HCT116 (cell line): ENCODE results near the gene TAF4. TPM values are rescaled to one million over a fixed set of nuclear protein-coding genes. Genes with fewer than 3 reads are reported as not detected.

Source experiments
- ATAC-seq: fragments of 200-7000 bp; cut with Tn5 transposase; 2 replicates; pipeline ENCODE4 v1.9.1; 2020; ENCODE audit warnings: mild to moderate bottlenecking, moderate library complexity
- BruUV-seq: library from RNA; stranded (reverse); fragments of 400-500 nt; replicated peaks from 2 replicates; lab custom pipeline; 2021; lab: Mats Ljungman, UMichigan
- CTCF ChIA-PET: fragments of 300-600 bp; sonication (Branson Sonifier 250); formaldehyde crosslinking; loops from one replicate; lab custom pipeline; 2021; ENCODE audit warnings: antibody characterized with exemption; lab: Charles Lee
- POLR2A ChIA-PET: fragments of 300-600, 350-600 bp; sonication (Branson Sonifier 250); formaldehyde crosslinking; loops from one replicate; lab custom pipeline; 2021; ENCODE audit warnings: antibody characterized with exemption; lab: Charles Lee
- RAD21 ChIA-PET, 2 experiments: fragments of 300-600 bp; sonication (Branson Sonifier 250); formaldehyde crosslinking; loops; one replicate each; lab custom pipeline; 2023; ENCODE audit warnings: low total read pairs in 2 of 2; ENCODE audit not compliant: uncharacterized antibody in 2 of 2, unreplicated experiment in 2 of 2, low non-redundant PET in 1 of 2; lab: Charles Lee
- DNase-seq: peaks from one replicate; pipeline ENCODE4 v3.0.0-alpha.2; 2010; ENCODE audit warnings: low read depth, low spot score
- H2AFZ ChIP-seq: fragments of 200-600 bp; shearing (Covaris generic), sonication (generic); 2 replicates; pipeline ENCODE4 v1.6.1; 2017; ENCODE audit warnings: low read depth, mixed run types, mixed read lengths, antibody characterized with exemption, low read length; ENCODE audit not compliant: poor library complexity, severe bottlenecking
- H3K27ac ChIP-seq: 2 replicates; pipeline ENCODE4 v1.5.1; 2012; ENCODE audit warnings: low read depth, low read length
- H3K27me3 ChIP-seq: fragments of 200-600 bp; sonication (generic); 2 replicates; pipeline ENCODE4 v1.6.1; 2016; ENCODE audit warnings: mixed run types, low read length, mixed read lengths; ENCODE audit not compliant: insufficient read depth
- H3K36me3 ChIP-seq, 2 experiments: fragments of 200-500 bp in 1 of 2; fragments of 200-600 bp in 1 of 2; sonication (Bioruptor generic) in 1 of 2; sonication (generic) in 1 of 2; 2 replicates each; pipeline versions ENCODE4 v1.5.1 to v1.6.1; 2014 to 2016; ENCODE audit warnings: low read length in 2 of 2, inconsistent platforms in 1 of 2, mixed read lengths in 1 of 2, mixed run types in 1 of 2; ENCODE audit not compliant: insufficient read depth in 2 of 2, control insufficient read depth in 1 of 2
- H3K4me1 ChIP-seq, 2 experiments: fragments of 200-600 bp in 1 of 2; sonication (generic) in 1 of 2; 2 replicates each; pipeline versions ENCODE4 v1.5.1 to v1.6.1; 2012 to 2017; ENCODE audit warnings: low read length in 2 of 2, inconsistent platforms in 1 of 2, mild to moderate bottlenecking in 1 of 2, mixed read lengths in 1 of 2, mixed run types in 1 of 2, moderate library complexity in 1 of 2; ENCODE audit not compliant: insufficient read depth in 2 of 2, control insufficient read depth in 1 of 2
- H3K4me2 ChIP-seq: fragments of 200-600 bp; sonication (generic); 2 replicates; pipeline ENCODE4 v1.6.1; 2017; ENCODE audit warnings: mixed run types, low read length, mixed read lengths
- H3K4me3 ChIP-seq, 2 experiments: fragments of 200-600 bp in 1 of 2; sonication (generic) in 1 of 2; replicated peaks in 1 of 2; 2 replicates each; pipeline ENCODE4 v1.5.1; 2011 to 2016; ENCODE audit warnings: low read length in 2 of 2, control low read depth in 1 of 2, low read depth in 1 of 2, mild to moderate bottlenecking in 1 of 2, mixed read lengths in 1 of 2, mixed run types in 1 of 2
- H3K79me2 ChIP-seq: fragments of 200-600 bp; sonication (generic); 2 replicates; pipeline ENCODE4 v1.6.1; 2017; ENCODE audit warnings: mild to moderate bottlenecking, mixed run types, low read length, moderate library complexity, mixed read lengths; ENCODE audit not compliant: insufficient read depth
- H3K9ac ChIP-seq: fragments of 200-600 bp; sonication (generic); 2 replicates; pipeline ENCODE4 v1.6.1; 2016; ENCODE audit warnings: low read length, mixed read lengths
- H3K9me2 ChIP-seq: fragments of 200-600 bp; sonication (generic), shearing (Covaris generic); 2 replicates; pipeline ENCODE4 v1.6.1; 2017; ENCODE audit warnings: mixed run types, mild to moderate bottlenecking, moderate library complexity; ENCODE audit not compliant: insufficient read depth
- H3K9me3 ChIP-seq, 2 experiments: fragments of 200-500 bp in 1 of 2; fragments of 200-600 bp in 1 of 2; sonication (Bioruptor generic) in 1 of 2; sonication (generic) in 1 of 2; 2 replicates each; pipeline ENCODE4 v1.6.1; 2014 to 2017; ENCODE audit warnings: low read length in 2 of 2, mixed read lengths in 2 of 2, inconsistent platforms in 1 of 2, low read depth in 1 of 2, mild to moderate bottlenecking in 1 of 2, mixed run types in 1 of 2, moderate library complexity in 1 of 2; ENCODE audit not compliant: control insufficient read depth in 1 of 2, insufficient read depth in 1 of 2
- H4K20me1 ChIP-seq: fragments of 200-600 bp; sonication (generic), shearing (Covaris generic); 2 replicates; pipeline ENCODE4 v1.6.1; 2017; ENCODE audit warnings: mixed run types, mild to moderate bottlenecking, moderate library complexity; ENCODE audit not compliant: insufficient read depth
- ATF3 ChIP-seq: IDR thresholded peaks from 2 replicates; pipeline ENCODE4 v1.6.1; 2012
- CTCF ChIP-seq, 3 experiments: fragments of 200-600 bp in 1 of 3; sonication (generic) in 1 of 3; IDR thresholded peaks in 2 of 3; conservative IDR thresholded peaks in 1 of 3; 2 replicates each; pipeline ENCODE4 v1.5.1; 2012 to 2017; ENCODE audit warnings: low read depth in 2 of 3, low read length in 2 of 3, antibody characterized with exemption in 1 of 3, borderline replicate concordance in 1 of 3, control low read depth in 1 of 3, mild to moderate bottlenecking in 1 of 3, mixed read lengths in 1 of 3, mixed run types in 1 of 3, moderate library complexity in 1 of 3; ENCODE audit not compliant: insufficient read depth in 1 of 3
- EGR1 ChIP-seq: IDR thresholded peaks from 2 replicates; pipeline ENCODE4 v1.6.1; 2012; ENCODE audit warnings: low read depth
- ELF1 ChIP-seq: IDR thresholded peaks from 2 replicates; pipeline ENCODE4 v1.6.1; 2012; ENCODE audit warnings: low read depth, borderline replicate concordance
- FOSL1 ChIP-seq: IDR thresholded peaks from 2 replicates; pipeline ENCODE4 v1.6.1; 2012; ENCODE audit warnings: low read depth
- JUND ChIP-seq: IDR thresholded peaks from 2 replicates; pipeline ENCODE4 v1.6.1; 2012
- POLR2A ChIP-seq: IDR thresholded peaks from 2 replicates; pipeline ENCODE4 v1.7.0; 2011; ENCODE audit warnings: borderline replicate concordance; ENCODE audit not compliant: insufficient read depth, insufficient read length; ENCODE audit errors: extremely low read depth
- RAD21 ChIP-seq: IDR thresholded peaks from 2 replicates; pipeline ENCODE4 v1.6.1; 2012; ENCODE audit warnings: low read depth, mild to moderate bottlenecking
- intact Hi-C: fragments of 100-400 bp; cut with micrococcal nuclease; formaldehyde crosslinking; loops from 2 replicates; pipeline ENCODE4 v1.10.0; 2022
- total RNA-seq: library from RNA; stranded (reverse); gene quantifications from one replicate; pipeline ENCODE4 v1.2.1, GENCODE V29; 2021; ENCODE audit not compliant: unreplicated experiment
- TF ChIP-seq, protein P1 (sequence below): IDR thresholded peaks from 2 replicates; pipeline ENCODE4 v1.6.1; 2012; ENCODE audit warnings: low read depth
- TF ChIP-seq, protein P2 (sequence below): IDR thresholded peaks from 2 replicates; pipeline ENCODE4 v1.6.1; 2012
- TF ChIP-seq, protein P3 (sequence below): IDR thresholded peaks from 2 replicates; pipeline ENCODE4 v1.6.1; 2011; ENCODE audit warnings: mild to moderate bottlenecking, low read length, moderate library complexity; ENCODE audit not compliant: insufficient replicate concordance; ENCODE audit errors: extremely low read depth

Gene TAF4
- total RNA-seq, 1 experiment from 2014 or later, result 26.8 TPM

DNA sequence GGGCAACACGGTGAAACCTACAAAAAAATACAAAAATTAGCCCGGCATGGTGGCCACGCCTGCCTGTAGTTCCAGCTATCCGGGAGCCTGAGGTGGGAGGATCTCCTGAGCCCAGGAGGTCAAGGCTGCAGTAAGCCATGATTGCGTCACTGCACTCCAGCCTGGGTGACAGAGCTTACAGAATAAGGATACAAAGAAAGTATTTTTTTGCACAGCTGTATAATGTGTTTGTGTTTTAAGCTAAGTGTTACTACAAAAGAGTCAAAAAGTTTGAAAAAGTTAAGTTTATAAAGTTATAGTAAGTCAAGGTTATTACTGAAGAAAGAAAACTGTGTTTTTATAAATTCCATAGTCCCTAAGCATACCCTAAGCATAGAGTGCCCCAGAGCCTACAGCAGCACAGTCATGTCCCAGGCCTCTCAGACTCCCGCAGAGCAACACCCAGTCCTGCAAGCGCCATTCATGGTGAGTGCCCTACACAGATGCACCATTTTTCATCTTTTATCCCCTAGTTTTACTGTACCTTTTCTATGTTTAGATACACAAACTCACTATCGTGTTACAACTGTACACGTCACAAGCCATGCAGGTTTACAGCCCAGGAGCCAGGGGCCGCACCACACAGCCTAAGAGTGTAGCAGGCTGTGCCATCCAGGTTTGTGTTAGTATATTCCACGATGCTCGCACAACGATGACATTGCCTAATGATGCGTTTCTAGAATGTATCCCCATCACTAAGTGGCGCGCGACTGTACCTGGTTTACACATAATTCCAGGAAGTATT is 22.4 kb downstream of the TAF4 start (continued):
- TF ChIP-seq CTCF (IDR thresholded peaks at IDR 0.05 in 2 of 3, conservative IDR thresholded peaks at IDR 0.05 in 1 of 3; ENCODE audit: borderline replicate concordance in 1 of 3, insufficient read depth in 1 of 3, low read depth in 2 of 3, low read length in 2 of 3) (no peak), JUND (no peak), RAD21 (no peak)
- TF ChIP-seq, protein P1, sequence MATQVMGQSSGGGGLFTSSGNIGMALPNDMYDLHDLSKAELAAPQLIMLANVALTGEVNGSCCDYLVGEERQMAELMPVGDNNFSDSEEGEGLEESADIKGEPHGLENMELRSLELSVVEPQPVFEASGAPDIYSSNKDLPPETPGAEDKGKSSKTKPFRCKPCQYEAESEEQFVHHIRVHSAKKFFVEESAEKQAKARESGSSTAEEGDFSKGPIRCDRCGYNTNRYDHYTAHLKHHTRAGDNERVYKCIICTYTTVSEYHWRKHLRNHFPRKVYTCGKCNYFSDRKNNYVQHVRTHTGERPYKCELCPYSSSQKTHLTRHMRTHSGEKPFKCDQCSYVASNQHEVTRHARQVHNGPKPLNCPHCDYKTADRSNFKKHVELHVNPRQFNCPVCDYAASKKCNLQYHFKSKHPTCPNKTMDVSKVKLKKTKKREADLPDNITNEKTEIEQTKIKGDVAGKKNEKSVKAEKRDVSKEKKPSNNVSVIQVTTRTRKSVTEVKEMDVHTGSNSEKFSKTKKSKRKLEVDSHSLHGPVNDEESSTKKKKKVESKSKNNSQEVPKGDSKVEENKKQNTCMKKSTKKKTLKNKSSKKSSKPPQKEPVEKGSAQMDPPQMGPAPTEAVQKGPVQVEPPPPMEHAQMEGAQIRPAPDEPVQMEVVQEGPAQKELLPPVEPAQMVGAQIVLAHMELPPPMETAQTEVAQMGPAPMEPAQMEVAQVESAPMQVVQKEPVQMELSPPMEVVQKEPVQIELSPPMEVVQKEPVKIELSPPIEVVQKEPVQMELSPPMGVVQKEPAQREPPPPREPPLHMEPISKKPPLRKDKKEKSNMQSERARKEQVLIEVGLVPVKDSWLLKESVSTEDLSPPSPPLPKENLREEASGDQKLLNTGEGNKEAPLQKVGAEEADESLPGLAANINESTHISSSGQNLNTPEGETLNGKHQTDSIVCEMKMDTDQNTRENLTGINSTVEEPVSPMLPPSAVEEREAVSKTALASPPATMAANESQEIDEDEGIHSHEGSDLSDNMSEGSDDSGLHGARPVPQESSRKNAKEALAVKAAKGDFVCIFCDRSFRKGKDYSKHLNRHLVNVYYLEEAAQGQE, result no peak
- TF ChIP-seq, all 23 proteins: peak for 0

DNA sequence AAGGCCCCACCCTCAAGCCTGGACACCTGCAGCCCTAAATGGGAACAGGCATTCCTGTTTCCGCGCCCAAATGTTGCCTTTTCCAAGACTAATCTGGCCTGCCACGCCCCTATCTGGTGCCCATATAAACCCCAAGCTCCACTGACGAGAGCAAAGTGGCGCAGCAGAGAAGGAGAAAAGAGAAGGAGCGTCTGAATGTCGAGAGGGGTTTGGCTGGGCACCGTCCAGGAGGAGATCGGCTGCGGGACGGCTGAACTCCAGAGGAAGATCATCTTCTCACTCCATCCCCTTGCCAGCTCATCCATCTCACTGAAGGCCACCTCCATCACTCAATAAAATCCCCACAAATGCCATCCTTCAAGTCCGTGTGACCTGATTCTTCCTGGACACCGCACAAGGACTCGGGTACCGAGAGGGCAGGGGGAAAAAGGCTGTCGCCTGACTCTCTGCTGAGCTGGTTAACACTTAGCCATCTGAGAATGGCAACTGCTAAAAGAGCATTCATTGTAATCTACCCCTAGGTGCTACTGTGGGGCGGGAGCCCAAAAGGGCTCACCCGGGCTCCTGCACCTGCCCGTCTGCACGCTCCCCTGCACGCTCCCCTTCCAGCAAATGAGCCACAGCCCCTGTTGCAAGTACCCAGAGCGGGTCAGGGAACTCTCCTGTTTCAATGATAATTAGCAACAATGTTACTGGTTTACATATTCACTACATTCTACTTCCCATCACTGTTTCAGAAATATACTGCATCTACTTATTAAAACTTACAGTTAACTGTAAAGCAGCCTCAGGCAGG is 23.5 kb downstream of the TAF4 start:
- Histone ChIP-seq H3K9me2 (no peaks in the 10 kb centered on the region), H3K4me2 (no peak overlapping the region), H4K20me1 (no peaks in the 10 kb centered on the region), H2AFZ (no peak overlapping the region), H3K4me1 (no peaks in the 10 kb centered on the region), H3K27ac (no peak overlapping the region), H3K9me3 (no peaks in the 10 kb centered on the region), H3K27me3 (no peaks in the 10 kb centered on the region), H3K36me3 (no peaks in the 10 kb centered on the region), H3K79me2 (peaks cover 92% of the 10 kb centered on the region), H3K4me3 (no peak overlapping the region), H3K9ac (no peak overlapping the region)
- intact Hi-C loops, result no loop called here
- DNase-seq (no peak), ATAC-seq (no peak)
- TF ChIP-seq ATF3 (no peak), POLR2A (no peak), ELF1 (no peak), EGR1 (no peak), FOSL1 (no peak)
- TF ChIP-seq, protein P2, sequence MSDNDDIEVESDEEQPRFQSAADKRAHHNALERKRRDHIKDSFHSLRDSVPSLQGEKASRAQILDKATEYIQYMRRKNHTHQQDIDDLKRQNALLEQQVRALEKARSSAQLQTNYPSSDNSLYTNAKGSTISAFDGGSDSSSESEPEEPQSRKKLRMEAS, result no peak
- TF ChIP-seq, protein P3, sequence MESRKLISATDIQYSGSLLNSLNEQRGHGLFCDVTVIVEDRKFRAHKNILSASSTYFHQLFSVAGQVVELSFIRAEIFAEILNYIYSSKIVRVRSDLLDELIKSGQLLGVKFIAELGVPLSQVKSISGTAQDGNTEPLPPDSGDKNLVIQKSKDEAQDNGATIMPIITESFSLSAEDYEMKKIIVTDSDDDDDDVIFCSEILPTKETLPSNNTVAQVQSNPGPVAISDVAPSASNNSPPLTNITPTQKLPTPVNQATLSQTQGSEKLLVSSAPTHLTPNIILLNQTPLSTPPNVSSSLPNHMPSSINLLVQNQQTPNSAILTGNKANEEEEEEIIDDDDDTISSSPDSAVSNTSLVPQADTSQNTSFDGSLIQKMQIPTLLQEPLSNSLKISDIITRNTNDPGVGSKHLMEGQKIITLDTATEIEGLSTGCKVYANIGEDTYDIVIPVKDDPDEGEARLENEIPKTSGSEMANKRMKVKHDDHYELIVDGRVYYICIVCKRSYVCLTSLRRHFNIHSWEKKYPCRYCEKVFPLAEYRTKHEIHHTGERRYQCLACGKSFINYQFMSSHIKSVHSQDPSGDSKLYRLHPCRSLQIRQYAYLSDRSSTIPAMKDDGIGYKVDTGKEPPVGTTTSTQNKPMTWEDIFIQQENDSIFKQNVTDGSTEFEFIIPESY, result no peak
- RAD21 ChIA-PET, result no interaction called here
- CTCF ChIA-PET, result no interaction called here
- POLR2A ChIA-PET, result no interaction called here
- no TSS peak for BruUV-seq
